ENCODE data around the gene ATP1B4. TPM values are rescaled to one million over a fixed set of nuclear protein-coding genes. Genes with fewer than 3 reads are reported as not detected.

Gene ATP1B4
- total and polyA plus RNA-seq, 2 of the 8 experiments (the other 6 are each of a cell fraction or from before 2014, with no cell fraction given) = not detected

GRCh38 chrX:120365968-120366367 lies 4.1 kb downstream of the ATP1B4 start (continued):
- TF ChIP-seq RBBP5 (IDR thresholded peaks at IDR 0.05; ENCODE audit: borderline replicate concordance, low read depth, low read length) = no peak
- no peak for TF ChIP-seq SIN3A (conservative IDR thresholded peaks at IDR 0.05 in 1 of 2, IDR thresholded peaks at IDR 0.05 in 1 of 2; ENCODE audit: low read depth in 1 of 2, low read length in 2 of 2)
- TF ChIP-seq SIX5 (IDR thresholded peaks at IDR 0.05; ENCODE audit: low read depth, low read length) = no peak
- TF ChIP-seq RFX5 (IDR thresholded peaks at IDR 0.05; ENCODE audit: borderline replicate concordance, low read depth, low read length) = no peak
